ENCODE measurements around the gene CST9L.

The CST9L gene

DNA sequence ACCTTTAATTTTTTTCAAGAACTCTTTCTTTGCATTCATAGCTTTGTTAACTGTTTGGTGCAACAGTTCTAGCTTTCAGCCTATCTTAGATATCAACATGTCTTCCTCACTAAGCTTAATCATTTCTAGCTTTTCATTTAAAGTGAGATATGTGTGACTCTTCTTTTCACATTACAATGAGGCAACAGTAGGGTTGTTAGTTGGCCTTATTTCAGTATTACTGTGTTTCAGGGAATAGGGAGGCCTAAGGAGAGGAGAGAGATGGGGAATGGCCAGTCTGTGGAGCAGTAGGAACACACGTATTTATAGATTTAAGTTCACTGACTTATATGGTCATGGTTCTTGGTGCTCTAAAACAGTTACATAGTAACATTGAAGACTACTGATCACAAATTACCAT, 35.8 kb downstream of the CST9L start:
- TF ChIP-seq, protein P1, sequence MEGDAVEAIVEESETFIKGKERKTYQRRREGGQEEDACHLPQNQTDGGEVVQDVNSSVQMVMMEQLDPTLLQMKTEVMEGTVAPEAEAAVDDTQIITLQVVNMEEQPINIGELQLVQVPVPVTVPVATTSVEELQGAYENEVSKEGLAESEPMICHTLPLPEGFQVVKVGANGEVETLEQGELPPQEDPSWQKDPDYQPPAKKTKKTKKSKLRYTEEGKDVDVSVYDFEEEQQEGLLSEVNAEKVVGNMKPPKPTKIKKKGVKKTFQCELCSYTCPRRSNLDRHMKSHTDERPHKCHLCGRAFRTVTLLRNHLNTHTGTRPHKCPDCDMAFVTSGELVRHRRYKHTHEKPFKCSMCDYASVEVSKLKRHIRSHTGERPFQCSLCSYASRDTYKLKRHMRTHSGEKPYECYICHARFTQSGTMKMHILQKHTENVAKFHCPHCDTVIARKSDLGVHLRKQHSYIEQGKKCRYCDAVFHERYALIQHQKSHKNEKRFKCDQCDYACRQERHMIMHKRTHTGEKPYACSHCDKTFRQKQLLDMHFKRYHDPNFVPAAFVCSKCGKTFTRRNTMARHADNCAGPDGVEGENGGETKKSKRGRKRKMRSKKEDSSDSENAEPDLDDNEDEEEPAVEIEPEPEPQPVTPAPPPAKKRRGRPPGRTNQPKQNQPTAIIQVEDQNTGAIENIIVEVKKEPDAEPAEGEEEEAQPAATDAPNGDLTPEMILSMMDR (IDR thresholded peaks at IDR 0.05) = no peak
- no peaks in the 10 kb centered on the region for H3K4me1 ChIP-seq
- no peaks in the 10 kb centered on the region for H3K36me3 ChIP-seq (ENCODE audit: control insufficient read depth, insufficient read depth, low read length)
- H3K4me3 ChIP-seq (ENCODE audit: low read depth, low read length) = no peak overlapping the region
- H3K9me3 ChIP-seq (ENCODE audit: control insufficient read depth, low read length) = no peaks in the 10 kb centered on the region
- H3K27me3 ChIP-seq (ENCODE audit: control insufficient read depth, insufficient read depth, low read length) = no peaks in the 10 kb centered on the region
- H3K4me2 ChIP-seq (ENCODE audit: low read length) = no peak overlapping the region
- no peak overlapping the region for H2AFZ ChIP-seq
- no peaks in the 10 kb centered on the region for H3K79me2 ChIP-seq
- H3K9ac ChIP-seq = no peak overlapping the region
- no peak overlapping the region for H3K27ac ChIP-seq

DNA sequence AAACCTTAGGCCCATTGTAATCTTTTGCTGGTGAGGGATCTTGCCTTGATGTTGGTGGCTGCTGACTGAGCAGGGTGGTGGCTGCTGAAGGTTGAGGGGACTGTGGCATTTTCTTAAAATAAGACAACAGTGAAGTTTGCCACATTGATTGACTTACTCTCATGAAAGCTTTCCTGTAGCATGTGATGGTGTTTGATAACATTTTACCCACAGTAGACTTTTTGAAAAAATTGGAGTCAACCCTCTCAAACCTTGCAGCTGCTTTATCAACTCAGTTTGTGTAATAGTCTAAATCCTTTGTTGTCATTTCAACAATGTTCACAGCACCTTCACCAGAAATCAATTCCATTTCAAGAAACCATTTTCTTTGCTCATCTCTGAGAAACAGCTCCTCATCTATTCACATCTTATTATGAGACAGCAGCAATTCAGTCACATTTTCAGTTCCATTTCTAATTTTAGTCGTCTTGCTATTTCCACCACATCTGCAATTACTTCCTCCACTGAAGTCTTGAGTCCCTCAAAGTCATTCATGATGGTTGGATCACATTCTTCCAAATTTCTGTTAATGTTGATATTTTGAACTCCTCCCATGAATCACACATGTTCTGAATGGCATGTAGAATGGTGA, 37.2 kb downstream of the CST9L start:
- TF ChIP-seq, protein P1 (IDR thresholded peaks at IDR 0.05) = no peak
- H3K79me2 ChIP-seq = no peaks in the 10 kb centered on the region

DNA sequence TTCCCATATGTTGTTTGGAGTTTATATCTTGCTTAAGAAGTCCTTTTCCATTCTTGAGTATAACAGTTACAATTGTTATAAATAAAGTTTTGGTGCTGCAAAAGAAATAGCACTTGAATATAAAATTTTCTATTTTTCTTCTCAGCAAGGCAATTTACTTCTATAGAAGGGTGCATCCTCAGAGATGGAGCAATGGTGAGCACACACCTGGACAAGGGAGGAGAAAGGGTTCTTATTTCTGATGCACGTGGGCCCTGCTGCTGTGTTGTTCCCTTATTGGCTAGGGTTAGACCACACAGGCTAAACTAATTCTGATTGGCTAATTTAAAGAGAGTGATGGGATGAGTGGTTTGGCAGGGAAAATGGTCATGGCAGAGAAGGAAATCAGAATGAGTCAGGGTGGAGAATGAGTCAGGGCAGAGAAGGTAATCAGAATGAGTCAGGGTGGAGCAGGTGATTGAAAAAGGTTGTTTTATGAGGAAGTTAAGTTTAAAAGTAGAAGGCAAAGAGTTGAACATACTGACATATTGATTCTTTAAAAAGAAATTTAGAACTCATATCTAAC, 39.3 kb downstream of the CST9L start:
- Histone ChIP-seq H3K36me3 (ENCODE audit: control insufficient read depth, insufficient read depth, low read length) (no peaks in the 10 kb centered on the region), H3K4me3 (ENCODE audit: low read depth, low read length) (no peak overlapping the region), H3K27ac (no peak overlapping the region), H3K9me3 (ENCODE audit: control insufficient read depth, low read length) (no peaks in the 10 kb centered on the region), H2AFZ (no peak overlapping the region), H3K4me2 (ENCODE audit: low read length) (no peak overlapping the region), H3K9ac (no peak overlapping the region), H3K79me2 (no peaks in the 10 kb centered on the region), H3K4me1 (no peaks in the 10 kb centered on the region), H3K27me3 (ENCODE audit: control insufficient read depth, insufficient read depth, low read length) (no peaks in the 10 kb centered on the region)
- TF ChIP-seq, protein P1 (IDR thresholded peaks at IDR 0.05) = no peak

More for the DNA sequence above, 37.2 kb downstream of the CST9L start:
- no peaks in the 10 kb centered on the region for H3K27me3 ChIP-seq (ENCODE audit: control insufficient read depth, insufficient read depth, low read length)
- H3K4me3 ChIP-seq (ENCODE audit: low read depth, low read length) = no peak overlapping the region
- H3K9ac ChIP-seq = no peak overlapping the region
- no peak overlapping the region for H2AFZ ChIP-seq
- no peak overlapping the region for H3K4me2 ChIP-seq (ENCODE audit: low read length)
- no peak overlapping the region for H3K27ac ChIP-seq
- H3K36me3 ChIP-seq (ENCODE audit: control insufficient read depth, insufficient read depth, low read length) = no peaks in the 10 kb centered on the region
- no peaks in the 10 kb centered on the region for H3K9me3 ChIP-seq (ENCODE audit: control insufficient read depth, low read length)
- H3K4me1 ChIP-seq = no peaks in the 10 kb centered on the region

DNA sequence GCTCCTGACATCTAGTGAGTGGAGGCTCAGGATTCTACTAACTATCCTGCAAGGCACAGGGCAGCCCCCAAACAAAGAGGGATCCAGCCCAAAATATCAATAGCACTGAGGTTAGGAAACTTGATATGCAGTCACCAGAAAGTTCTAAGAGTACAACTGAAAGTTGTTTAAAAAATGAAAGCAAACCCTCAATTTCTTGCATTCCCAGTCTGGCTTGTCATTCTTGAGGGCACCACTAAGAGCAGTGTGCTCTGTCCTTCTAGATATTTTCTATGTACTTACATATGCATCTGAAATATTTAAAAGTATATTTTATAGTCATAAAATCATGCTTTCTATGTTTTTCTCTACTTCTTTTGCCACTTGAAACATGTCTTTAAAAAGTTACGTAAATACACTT, 41.4 kb downstream of the CST9L start:
- H3K79me2 ChIP-seq = no peaks in the 10 kb centered on the region
- no peaks in the 10 kb centered on the region for H3K36me3 ChIP-seq (ENCODE audit: control insufficient read depth, insufficient read depth, low read length)
- no peak overlapping the region for H3K9ac ChIP-seq
- H3K27me3 ChIP-seq (ENCODE audit: control insufficient read depth, insufficient read depth, low read length) = no peaks in the 10 kb centered on the region
- H2AFZ ChIP-seq = no peak overlapping the region
- no peaks in the 10 kb centered on the region for H3K9me3 ChIP-seq (ENCODE audit: control insufficient read depth, low read length)
- no peaks in the 10 kb centered on the region for H3K4me1 ChIP-seq
- TF ChIP-seq, protein P1 (IDR thresholded peaks at IDR 0.05) = no peak
- no peak overlapping the region for H3K27ac ChIP-seq
- no peak overlapping the region for H3K4me2 ChIP-seq (ENCODE audit: low read length)
- H3K4me3 ChIP-seq (ENCODE audit: low read depth, low read length) = no peak overlapping the region

DNA sequence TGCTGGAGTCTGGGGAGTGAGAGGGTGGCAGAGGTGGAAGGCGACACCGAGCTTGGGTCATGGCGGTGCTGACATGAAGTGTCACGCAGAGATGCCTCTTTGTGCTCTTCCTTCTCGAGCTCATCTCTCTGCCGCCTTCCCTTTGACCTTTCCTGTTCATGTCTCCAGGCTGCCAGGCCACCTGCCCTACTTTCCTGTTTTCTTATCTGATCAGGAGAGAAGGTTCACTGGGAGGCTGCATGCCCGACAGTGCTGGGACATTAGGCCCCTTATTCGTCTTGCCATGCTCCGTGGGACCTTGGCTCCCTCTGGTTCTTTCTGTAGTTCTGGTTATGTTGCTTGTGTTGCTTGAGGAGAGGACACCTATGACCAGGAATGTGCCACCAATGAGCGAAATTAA, 44.1 kb downstream of the CST9L start:
- Histone ChIP-seq H3K27ac (no peak overlapping the region), H2AFZ (peak overlapping the region; percentile 26), H3K4me3 (ENCODE audit: low read depth, low read length) (no peak overlapping the region), H3K79me2 (no peaks in the 10 kb centered on the region), H3K4me1 (no peaks in the 10 kb centered on the region), H3K4me2 (ENCODE audit: low read length) (no peak overlapping the region), H3K36me3 (ENCODE audit: control insufficient read depth, insufficient read depth, low read length) (no peaks in the 10 kb centered on the region), H3K9me3 (ENCODE audit: control insufficient read depth, low read length) (no peaks in the 10 kb centered on the region), H3K27me3 (ENCODE audit: control insufficient read depth, insufficient read depth, low read length) (no peaks in the 10 kb centered on the region), H3K9ac (no peak overlapping the region)
- TF ChIP-seq, protein P1 (IDR thresholded peaks at IDR 0.05) = no peak
